ENCODE data around the gene HSPA1L.
"Not testable (repeated sequence)": the region's sequence is repeated elsewhere in the genome, so short reads cannot be mapped to it uniquely, and the experiment has no call there.

HSPA1L gene

DNA sequence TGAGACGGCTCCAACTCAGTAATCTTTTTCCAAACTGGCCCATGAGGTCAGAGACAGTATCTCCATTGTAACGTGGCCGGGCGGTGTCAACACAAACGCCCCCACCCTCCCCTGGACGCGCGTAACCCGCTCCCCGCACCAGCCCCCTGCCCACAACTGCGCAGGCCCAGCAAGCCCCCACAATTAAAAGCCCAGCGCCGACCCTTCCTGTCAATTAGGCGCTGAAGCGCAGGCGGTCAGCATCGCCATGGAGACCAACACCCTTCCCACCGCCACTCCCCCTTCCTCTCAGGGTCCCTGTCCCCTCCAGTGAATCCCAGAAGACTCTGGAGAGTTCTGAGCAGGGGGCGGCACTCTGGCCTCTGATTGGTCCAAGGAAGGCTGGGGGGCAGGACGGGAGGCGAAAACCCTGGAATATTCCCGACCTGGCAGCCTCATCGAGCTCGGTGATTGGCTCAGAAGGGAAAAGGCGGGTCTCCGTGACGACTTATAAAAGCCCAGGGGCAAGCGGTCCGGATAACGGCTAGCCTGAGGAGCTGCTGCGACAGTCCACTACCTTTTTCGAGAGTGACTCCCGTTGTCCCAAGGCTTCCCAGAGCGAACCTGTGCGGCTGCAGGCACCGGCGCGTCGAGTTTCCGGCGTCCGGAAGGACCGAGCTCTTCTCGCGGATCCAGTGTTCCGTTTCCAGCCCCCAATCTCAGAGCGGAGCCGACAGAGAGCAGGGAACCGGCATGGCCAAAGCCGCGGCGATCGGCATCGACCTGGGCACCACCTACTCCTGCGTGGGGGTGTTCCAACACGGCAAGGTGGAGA is at the start of gene HSPA1L, which contains the start of gene HSPA1A:
HSPA1L (minus strand) TSS at position 259 of the 814 bp plus-strand sequence. CDS start 3,311 bp downstream, outside the sequence.
HSPA1A (plus strand) TSS at position 519 of the 814 bp plus-strand sequence; CDS start at position 733, 214 bp downstream.
- peak in 1 of 2 donors; percentile 61 for DNase-seq (ENCODE audit: low read depth in 2 of 2)

DNA sequence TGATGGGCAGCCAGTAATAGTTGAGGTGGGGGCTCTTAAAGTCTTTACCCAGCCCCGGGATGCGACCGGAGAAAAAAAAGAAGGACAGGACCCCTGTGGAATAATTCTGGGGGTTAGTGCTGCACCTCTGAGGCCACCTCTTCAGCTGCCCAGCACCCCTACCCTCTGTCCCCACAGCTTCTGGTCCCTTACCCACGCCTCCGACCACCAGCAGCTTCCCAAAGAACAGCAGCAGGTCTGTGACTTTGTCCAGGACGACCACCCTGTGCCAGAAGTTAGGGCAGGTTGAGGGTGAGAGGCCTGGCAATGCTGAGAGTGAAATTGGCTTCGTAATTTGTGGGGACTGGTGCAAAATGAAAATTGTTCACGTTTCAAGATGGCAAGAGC is 49.7 kb upstream of the HSPA1L start:
- no peak for DNase-seq (ENCODE audit: low read depth in 2 of 2)

DNA sequence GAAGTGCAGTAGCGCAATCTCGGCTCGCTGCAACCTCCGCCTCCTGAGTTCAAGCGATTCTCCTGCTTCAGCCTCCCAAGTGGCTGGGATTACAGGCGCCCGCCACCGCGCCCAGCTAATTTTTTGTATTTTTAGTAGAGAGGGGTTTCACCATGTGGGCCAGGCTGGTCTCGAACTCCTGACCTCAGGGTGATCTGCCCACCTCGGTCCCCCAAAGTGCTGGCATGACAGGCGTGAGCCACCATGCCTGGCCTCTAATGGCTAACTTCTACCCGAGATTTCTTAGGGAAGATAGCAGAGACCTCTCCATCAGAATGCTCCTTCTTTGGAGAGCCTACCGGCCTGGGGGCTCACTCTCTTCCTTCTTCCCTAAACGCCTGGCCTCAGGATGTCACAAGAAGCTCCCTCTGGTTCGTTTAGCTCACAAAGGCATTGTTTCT is 49.1 kb upstream of the HSPA1L start:
- DNase-seq (ENCODE audit: low read depth in 2 of 2), result not testable (repeated sequence)

DNA sequence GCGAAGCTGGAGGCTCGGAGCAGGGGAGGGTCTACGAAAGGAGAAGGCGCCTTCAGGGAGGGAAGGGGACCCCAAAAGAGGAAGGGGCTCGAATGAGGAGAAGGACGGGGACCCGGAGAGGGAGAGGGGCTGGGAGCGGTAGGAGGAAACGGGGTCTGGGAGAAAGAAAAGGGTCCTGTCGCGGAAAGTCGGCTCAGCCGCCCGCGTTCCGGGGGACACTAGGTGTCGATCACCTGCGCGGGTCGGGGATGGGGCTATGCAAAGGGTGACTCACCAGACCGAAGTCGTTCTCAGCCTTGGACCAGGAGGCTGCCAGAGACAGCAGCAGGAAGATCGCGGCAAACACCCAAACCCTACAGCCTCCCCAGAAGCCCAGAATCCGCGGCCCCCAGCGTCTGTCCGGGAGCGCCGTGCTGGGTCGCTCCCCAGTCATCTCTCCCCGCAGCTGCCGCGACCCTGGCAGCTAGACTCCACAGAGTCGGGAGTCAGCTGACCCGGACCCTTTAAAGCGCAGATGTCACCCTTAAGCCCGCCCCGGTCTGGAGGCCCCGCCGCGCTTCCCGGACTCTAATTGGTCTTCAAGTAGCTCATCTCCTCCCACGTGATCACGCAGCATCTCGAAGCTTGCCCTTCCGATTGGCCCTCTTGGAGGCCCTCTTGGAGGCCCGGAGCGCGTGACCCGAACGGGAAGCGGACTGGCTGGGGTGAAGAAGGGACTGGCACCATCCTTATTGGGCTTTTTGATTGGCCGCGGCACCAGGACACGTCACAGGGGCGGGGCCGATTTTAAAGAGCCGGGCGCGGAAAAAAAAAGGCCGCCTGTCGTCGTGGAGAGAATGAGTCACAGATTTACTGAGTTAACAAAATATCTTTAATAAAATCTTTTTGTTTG is 47.5 kb upstream of the HSPA1L start, which contains the start of gene NEU1:
NEU1 (minus strand) TSS at position 478 of the 892 bp plus-strand sequence; CDS start at position 433, 45 bp downstream.
- peak; percentile 96 to 97 for DNase-seq (ENCODE audit: low read depth in 2 of 2)

DNA sequence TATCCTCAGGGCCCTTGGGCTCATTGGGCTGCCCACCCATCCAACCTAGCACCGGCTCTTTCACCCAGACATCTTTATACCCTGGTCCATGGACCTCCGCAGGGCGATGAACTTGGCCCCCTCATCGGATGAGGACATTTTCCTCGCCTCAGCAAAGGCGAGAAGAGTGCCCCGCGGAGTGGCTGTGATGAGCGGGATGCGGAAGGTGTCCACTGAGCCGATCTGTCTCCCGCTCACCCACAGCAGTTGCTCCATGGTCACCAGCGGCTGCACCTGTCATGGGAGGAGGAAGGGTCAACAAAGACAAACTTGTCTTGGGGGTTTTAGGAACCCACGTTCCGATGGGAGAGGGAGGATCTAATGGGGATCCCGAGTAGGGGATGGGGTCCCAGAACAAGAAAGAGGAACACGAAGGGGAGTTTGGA is 46.8 kb upstream of the HSPA1L start:
- no peak for DNase-seq (ENCODE audit: low read depth in 2 of 2)

DNA sequence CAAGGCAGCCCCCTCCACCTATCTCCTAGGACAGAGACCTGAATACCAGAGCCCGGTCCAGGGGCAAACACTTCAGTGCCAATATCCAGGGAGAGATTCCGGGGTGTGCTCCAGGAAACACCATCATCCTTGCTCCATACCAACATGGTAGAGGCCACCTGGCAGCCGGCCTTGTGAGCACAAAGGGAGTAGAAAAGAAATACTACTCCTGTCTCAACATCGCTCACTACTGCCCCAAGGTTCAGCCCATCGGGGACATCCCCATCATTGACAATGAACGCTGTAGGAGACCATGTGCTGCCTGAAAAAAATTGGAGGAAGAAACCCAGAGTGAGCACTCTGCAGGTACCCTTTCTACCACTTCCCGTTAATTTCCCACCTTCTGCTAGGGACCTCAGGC is 46.1 kb upstream of the HSPA1L start:
- no peak for DNase-seq (ENCODE audit: low read depth in 2 of 2)

DNA sequence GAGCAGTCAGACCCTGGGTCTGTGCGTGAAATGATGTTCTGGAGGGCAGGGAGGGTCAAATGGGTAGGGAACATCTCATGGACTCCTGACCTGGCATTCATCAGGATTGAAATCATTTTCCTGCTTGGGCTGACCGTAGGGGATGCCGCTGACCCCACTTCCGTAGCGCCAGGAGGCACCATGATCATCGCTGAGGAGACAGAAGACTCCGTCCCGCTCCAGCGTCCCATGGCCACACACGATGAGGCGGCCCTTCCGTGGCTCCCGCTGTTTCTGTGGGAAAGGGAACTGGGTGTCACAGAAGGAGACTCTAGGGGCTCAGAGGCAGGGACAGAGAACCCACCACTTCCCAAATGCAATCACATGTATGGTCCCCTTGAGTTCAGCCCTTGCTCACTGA is 45.3 kb upstream of the HSPA1L start:
- no peak for DNase-seq (ENCODE audit: low read depth in 2 of 2)

DNA sequence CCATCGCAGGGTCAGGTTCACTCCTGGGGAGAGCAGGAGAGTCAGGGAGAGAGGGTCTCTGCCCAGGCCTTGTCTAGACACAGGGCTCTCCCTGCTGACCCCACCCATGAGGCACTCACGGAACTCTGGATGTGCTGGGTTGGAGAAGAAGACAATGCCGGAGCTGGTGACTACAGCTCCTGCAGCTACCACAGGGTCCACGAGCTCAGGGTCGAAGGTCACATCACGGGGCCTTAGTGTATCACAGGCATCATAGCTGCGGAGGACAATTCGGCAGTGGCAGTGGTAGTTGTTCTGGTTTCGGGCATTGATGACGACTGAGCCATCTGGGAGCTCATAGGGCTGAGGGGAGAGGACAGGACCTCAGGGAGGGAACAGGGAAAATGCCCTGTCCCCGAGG is 44.8 kb upstream of the HSPA1L start:
- no peak for DNase-seq (ENCODE audit: low read depth in 2 of 2)

DNA sequence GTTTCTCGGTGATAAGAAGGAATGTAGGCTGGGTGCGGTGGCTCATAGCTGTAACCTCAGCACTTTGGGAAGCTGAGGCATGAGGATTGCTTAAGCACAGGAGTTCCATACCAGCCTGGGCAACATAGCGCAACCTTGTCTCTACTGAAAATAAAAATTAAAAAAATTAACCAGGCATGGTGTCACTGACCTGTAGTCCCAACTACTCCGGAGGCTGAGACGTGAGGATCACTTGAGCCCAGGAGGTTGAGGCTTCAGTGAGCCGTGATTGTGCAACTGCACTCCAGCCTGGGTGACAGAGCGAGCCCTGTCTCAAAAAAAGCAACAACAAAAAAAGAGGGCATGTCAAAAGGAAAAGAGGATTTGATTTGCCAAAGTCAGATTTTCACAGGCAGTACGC is 43.6 kb upstream of the HSPA1L start:
- no peak for DNase-seq (ENCODE audit: low read depth in 2 of 2)

DNA sequence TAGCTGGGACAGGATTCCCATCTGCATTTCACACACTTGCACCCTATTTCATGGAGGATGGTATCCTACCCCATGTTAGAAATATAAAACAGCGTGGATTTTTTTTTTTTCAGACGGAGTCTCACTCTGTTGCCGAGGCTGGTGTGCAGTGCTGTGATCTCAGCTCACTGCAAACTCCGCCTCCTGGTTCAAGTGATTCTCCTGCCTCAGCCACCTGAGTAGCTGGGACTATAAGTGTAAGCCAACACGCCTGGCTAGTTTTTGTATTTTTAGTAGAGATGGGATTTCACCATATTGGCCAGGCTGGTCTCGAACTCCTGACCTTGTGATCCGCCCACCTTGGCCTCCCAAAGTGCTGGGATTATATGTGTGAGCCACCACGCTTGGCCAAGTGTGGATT is 42.7 kb upstream of the HSPA1L start:
- not testable (repeated sequence) for DNase-seq (ENCODE audit: low read depth in 2 of 2)

DNA sequence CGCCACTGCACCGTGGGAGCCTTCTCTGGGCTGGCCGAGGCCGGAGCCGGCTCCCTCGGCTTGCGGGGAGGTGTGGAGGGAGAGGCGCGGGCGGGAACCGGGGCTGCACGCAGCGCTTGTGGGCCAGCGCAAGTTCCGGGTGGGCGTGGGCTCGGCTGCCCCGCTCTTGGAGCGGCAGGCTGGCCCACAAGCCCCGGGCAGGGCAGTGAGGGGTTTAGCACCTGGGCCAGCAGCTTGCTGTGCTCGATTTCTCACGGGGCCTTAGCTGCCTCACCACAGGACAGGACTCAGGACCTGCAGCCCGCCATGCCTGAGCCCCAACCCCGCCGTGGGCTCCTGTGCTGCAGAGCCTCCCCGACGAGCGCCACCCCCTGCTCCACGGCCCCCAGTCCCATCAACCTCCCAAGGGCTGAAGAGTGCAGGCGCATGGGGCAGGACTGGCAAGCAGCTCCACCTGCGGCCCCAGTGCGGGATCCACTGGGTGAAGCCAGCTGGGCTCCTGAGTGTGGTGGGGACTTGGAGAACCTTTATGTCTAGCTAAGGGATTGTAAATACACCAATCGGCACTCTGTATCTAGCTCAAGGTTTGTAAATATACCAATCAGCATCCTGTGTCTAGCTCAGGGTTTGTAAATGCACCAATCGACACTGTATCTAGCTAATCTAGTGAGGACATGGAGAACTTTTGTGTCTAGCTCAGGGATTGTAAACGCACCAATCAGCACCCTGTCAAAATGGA is 37.1 kb upstream of the HSPA1L start:
- not testable (repeated sequence) for DNase-seq (ENCODE audit: low read depth in 2 of 2)

DNA sequence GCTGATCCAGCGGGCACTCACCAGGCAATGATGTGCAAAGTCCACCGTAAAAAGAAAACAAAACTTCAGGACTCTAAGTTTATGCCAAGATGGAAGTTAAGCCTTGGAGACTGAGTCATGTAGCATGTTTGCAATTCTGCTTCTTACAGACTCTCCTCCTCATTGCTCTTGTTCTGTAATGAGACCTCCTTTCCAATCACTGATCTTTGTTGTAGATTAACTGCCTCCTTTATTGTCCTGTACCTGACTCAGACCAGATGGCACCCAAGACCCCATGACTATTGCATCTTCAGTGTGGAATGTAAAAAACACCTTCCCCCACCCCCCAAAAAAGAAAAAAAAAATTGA is 36.4 kb upstream of the HSPA1L start:
- DNase-seq (ENCODE audit: low read depth in 2 of 2), result no peak

DNA sequence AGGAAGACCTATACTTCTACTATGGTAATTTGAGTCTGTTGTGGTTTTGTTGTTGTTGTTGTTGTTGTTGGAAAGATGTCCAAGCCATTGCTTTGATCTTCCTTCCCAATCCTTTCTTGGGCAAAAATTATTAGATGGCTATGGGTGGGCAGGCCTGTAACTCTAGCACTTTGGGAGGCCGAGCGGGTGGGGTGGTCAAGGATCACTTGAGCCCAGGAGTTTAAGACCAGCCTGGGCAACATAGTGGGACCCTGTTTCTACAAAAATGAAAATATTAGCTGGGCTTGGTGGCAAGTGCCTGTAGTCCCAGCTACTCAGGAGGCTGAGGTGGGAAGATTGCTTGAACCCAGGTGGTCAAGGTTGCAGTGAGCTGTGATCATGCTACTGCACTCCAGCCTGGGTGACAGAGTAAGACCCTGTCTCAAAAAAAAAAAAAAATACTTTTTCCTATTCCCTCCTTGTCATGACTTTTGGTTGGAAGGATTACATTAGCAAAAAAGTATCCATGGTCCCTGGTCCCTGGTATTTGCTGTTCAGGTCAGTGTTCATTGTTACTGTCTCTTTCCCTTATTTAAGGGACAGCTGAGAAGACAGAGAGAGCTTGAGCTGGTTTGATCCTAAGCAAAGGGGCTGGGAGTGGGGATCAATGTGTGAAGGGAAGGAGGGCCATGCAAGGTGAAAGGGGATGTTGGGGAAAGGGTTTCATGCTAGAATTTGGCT is 35.8 kb upstream of the HSPA1L start:
- DNase-seq (ENCODE audit: low read depth in 2 of 2), result no peak

DNA sequence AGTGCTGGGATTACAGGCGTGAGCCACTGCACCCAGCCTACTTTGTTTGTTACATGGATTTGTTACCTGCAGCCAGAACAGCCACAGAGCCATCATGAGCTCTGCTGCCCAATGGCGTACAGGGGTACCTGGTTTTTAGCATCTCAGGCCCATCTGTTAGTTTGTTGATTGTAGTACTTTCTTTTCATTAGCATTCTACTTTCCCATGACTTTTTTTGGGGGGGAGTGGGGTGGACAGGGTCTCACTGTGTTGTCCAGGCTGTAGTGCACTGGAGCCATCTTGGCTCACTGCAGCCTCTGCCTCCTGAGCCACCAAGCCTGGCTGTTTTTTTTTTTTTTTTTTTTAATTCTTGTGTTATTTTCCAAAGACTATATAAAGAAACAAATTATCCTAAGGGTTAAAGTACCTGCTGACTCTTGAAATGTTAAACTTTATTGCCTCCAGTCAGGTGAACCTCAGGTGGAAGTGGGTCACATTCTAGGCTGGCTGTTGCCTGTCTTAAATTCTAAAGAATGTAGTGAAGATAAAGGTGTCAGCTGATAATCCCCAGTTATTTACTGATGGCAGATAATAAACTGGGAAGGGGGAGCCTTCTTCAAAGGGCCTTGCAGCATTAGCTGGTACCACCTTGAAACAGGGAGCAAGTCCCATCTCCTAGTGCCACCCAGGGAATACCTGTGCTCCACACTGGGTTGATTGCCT is 32.3 kb upstream of the HSPA1L start:
- no peak for DNase-seq (ENCODE audit: low read depth in 2 of 2)

DNA sequence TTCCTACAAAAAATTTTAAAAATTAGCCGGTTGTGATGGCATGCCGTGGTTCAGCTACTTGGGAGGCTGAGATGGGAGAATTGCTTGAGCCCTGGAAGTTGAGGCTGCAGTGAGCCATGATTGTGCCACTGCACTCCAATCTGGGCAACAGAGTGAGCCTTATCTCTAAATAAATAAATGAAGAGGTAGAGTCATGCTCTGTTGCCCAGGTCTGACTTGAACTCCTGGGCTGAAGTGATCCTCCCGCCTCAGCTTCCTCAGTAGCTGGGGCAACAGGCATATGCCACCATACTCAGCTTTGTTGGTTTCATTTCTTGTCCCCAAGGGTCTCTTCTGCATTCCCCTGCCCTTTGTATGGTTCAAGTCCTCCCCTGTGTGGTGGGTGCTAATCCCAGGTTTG is 29.4 kb upstream of the HSPA1L start:
- DNase-seq (ENCODE audit: low read depth in 2 of 2), result no peak

DNA sequence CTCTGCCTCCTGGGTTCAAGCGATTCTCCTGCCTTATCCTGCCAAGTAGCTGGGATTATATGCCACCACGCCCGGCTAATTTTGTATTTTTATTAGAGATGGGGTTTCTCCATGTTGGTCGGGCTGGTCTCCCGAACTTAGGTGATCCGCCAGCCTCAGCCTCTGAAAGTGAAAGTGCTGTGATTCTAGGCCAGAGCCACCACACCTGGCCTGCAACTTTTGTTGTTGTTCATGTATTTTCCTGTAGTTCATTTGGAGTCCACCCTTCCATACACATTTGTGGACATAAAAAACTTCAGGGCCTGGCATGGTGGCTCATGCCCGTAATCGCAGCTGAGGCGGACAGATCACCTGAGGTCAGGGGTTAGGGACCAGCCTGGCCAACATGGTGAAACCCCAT is 27.0 kb upstream of the HSPA1L start:
- no peak for DNase-seq (ENCODE audit: low read depth in 2 of 2)

DNA sequence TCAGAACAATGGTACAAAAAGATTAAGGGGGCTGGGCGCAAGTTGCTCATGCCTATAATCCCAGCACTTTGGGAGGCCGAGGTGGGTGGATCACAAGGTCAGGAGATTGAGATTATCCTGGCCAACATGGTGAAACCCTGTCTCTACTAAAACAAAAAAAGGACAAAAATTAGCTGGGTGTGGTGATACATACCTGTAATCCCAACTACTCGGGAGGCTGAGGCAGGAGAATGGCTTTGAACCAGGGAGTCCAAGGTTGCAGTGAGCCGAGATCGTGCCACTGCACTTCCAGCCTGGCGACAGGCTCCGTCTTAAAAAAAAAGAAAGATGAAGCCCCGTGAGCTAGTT is 24.7 kb upstream of the HSPA1L start:
- DNase-seq (ENCODE audit: low read depth in 2 of 2), result not testable (repeated sequence)

DNA sequence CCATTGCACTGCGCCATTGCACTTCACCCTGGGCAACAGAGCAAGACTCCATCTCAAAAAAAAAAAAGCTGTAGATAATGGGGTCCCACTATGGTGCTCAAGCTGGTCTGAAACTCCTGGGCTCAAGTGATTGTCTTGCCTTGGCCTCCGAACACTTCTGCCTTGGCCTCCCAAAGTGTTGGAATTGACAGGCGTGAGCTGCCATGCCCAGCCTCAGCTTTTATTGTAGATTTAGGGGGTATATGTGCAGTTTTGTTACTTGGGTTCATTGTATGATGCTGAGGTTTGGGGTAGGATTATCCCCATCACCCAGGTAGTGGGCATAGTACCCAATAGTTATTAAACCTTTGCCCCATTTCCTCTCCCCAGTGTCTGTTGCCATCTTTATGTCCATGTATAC is 23.9 kb upstream of the HSPA1L start:
- DNase-seq (ENCODE audit: low read depth in 2 of 2), result no peak

DNA sequence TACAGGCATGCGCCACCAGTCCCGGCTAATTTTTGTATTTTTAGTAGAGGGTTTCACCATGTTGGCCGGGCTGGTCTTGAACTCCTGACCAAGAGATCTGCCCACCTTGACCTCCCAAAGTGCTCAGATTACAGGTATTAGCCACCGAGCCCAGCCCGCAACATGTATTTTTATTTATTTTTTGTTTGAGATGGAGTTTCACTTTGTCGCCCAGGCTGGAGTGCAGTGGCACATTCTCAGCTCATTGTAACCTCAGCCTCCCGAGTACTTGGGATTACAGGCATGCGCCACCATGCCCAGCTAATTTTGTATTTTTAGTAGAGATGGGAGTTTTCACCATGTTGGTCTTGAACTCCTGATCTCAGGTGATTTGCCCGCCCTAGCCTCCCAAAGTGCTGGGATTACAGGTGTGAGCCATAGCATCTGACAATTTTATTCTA is 23.1 kb upstream of the HSPA1L start:
- not testable (repeated sequence) for DNase-seq (ENCODE audit: low read depth in 2 of 2)

DNA sequence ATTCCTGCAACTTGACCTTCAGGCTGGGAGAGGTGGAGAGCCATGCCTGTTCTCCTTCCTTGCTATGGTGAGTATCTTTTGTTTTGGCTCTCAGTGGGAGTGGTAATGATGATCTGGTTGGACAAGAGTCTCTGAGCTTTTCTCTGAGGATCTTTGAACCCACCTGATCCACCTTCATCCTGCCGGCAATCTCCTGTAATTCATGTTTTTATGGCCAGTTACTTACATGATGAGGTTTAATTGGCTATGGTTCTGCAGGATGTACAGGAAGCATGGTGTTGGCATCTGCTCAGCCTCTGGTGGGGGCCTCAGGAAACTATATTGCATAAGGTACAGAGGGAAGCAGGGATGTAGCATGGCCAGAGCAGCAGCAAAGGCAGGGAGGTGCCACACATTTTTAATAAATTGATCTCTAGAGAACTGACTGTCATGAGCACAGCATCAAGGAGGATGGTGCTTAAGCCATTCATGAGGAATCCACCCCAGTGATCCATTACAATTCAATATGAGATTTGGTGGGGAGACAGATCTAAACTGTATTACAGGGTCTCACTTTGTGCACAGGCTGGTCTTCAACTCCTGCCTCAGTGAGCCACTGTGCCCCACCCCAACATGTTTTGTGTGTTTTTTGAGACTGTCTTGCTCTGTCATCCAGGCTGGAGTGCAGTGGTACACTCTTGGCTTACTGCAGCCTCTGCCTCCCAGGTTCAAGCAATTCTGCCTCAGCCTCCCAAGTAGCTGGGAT is 22.5 kb upstream of the HSPA1L start:
- no peak for DNase-seq (ENCODE audit: low read depth in 2 of 2)
